OCI-LY3 (cell line): ENCODE results near the gene TDP1.

Experiments used
- CTCF ChIP-seq: fragments of 200-600, 300-600 bp; sonication (generic); IDR thresholded peaks from 2 replicates; pipeline ENCODE4 v1.5.1; 2014; ENCODE audit warnings: antibody characterized with exemption, low read length, low read depth
- EZH2phosphoT487 ChIP-seq: fragments of 200-600 bp; shearing (Covaris generic); IDR thresholded peaks from 2 replicates; pipeline ENCODE4 v1.6.1; 2018; ENCODE audit warnings: antibody characterized with exemption, mixed run types, low read depth

- TF ChIP-seq CTCF (no peak), EZH2phosphoT487 (no peak)
These were observed 135.7 kb downstream of the TDP1 start for GRCh38 chr14:90091393-90091792.
